Mucosa of descending colon (tissue), 3 donors: ENCODE data around the gene RALGAPA2. TPM values are rescaled to one million over a fixed set of nuclear protein-coding genes. Genes with fewer than 3 reads are reported as not detected.

Experiments
- ATAC-seq: fragments of 200-7000 bp; cut with Tn5 transposase; one replicate; pipeline ENCODE4 v1.9.1; 2020; ENCODE audit warnings: mild to moderate bottlenecking, moderate library complexity
- DNase-seq, 3 donors: peaks; one replicate each; pipeline ENCODE4 v3.0.0-alpha.2; 2020
- H3K36me3 ChIP-seq: fragments of 200-600 bp; one replicate; pipeline ENCODE4 v1.8.0; 2021; ENCODE audit warnings: low read depth, mild to moderate bottlenecking
- H3K4me1 ChIP-seq: fragments of 200-600 bp; one replicate; pipeline ENCODE4 v1.8.0; 2021; ENCODE audit warnings: low read depth, mild to moderate bottlenecking
- H3K4me3 ChIP-seq: fragments of 200-600 bp; one replicate; pipeline ENCODE4 v1.8.0; 2021; ENCODE audit warnings: mild to moderate bottlenecking
- H3K9me3 ChIP-seq: fragments of 200-600 bp; one replicate; pipeline ENCODE4 v1.8.0; 2021; ENCODE audit warnings: mild to moderate bottlenecking
- CTCF ChIP-seq: fragments of 200-600 bp; IDR thresholded peaks from one replicate; pipeline ENCODE4 v1.8.0; 2022; ENCODE audit warnings: antibody characterized with exemption, mild to moderate bottlenecking
- intact Hi-C, 2 donors: fragments of 100-400 bp; cut with DNase I in 1 of 2; cut with micrococcal nuclease in 1 of 2; formaldehyde crosslinking; loops; one replicate each; pipeline versions ENCODE4 v1.11.0 to v1.11.1; 2022; cut with DNase I, micrococcal nuclease
- total RNA-seq, 3 donors: library from RNA; stranded (reverse); fragmentation: NEBNext Ultra II Directional in 2 of 3; extraction: Animal tissue kit (Norgen Biotek cat#: 25700) in 2 of 3; gene quantifications; one replicate each; pipeline versions ENCODE4 v1.2.1 to v1.2.4, GENCODE V29; 2021 to 2023
- donor health status: DM: no; HTN: no; CAD: no; lungs with moderate emphysema.
- donor health status: DM: no; HTN: no; CAD: no.
- donor health status: DM: no; HTN: yes; CAD: no.

RALGAPA2 gene
- total RNA-seq, 3 donors from 2014 or later: 46.3 to 85.9 (median 66.9) TPM

- ATAC-seq (no peak), DNase-seq (no peak)
- H3K4me3 ChIP-seq: no peak overlapping the region
- TF ChIP-seq CTCF: no peak
- no peaks in the 10 kb centered on the region for H3K9me3 ChIP-seq
- H3K4me1 ChIP-seq: peaks cover 5% of the 10 kb centered on the region
- H3K36me3 ChIP-seq: no peaks in the 10 kb centered on the region
- intact Hi-C loops: no loop called here
Measured at GRCh38 chr20:20606881-20607280, 105.6 kb downstream of the RALGAPA2 start.

GRCh38 chr20:20606050-20606449 lies 106.4 kb downstream of the RALGAPA2 start:
- no peak for TF ChIP-seq CTCF
- no peak for DNase-seq
- H3K9me3 ChIP-seq: no peaks in the 10 kb centered on the region
- H3K4me3 ChIP-seq: no peak overlapping the region
- ATAC-seq: no peak
- intact Hi-C loops: no loop called here
- no peaks in the 10 kb centered on the region for H3K36me3 ChIP-seq
- H3K4me1 ChIP-seq: no peaks in the 10 kb centered on the region

GRCh38 chr20:20604907-20605306 lies 107.5 kb downstream of the RALGAPA2 start:
- intact Hi-C loops: no loop called here
- no peak for DNase-seq
- Histone ChIP-seq H3K9me3 (no peaks in the 10 kb centered on the region), H3K4me3 (no peak overlapping the region), H3K4me1 (no peaks in the 10 kb centered on the region), H3K36me3 (no peaks in the 10 kb centered on the region)
- no peak for ATAC-seq
- no peak for TF ChIP-seq CTCF

- no peak for DNase-seq
- no peak for ATAC-seq
- Histone ChIP-seq H3K4me1 (no peaks in the 10 kb centered on the region), H3K9me3 (no peaks in the 10 kb centered on the region), H3K36me3 (no peaks in the 10 kb centered on the region), H3K4me3 (no peak overlapping the region)
- intact Hi-C loops: no loop called here
- no peak for TF ChIP-seq CTCF
Measured at GRCh38 chr20:20604357-20604756, 108.1 kb downstream of the RALGAPA2 start.

GRCh38 chr20:20603339-20603990 lies 109.0 kb downstream of the RALGAPA2 start:
- DNase-seq: no peak
- no peak for TF ChIP-seq CTCF
- ATAC-seq: peak; percentile 44
- intact Hi-C loops: no loop called here
- H3K36me3 ChIP-seq: no peaks in the 10 kb centered on the region
- no peak overlapping the region for H3K4me3 ChIP-seq
- H3K9me3 ChIP-seq: no peaks in the 10 kb centered on the region
- no peaks in the 10 kb centered on the region for H3K4me1 ChIP-seq

GRCh38 chr20:20597966-20598365 lies 114.5 kb downstream of the RALGAPA2 start:
- DNase-seq: no peak
- no peak for ATAC-seq

More at GRCh38 chr20:20597966-20598365, 114.5 kb downstream of the RALGAPA2 start:
- no peaks in the 10 kb centered on the region for H3K4me1 ChIP-seq
- no peak for TF ChIP-seq CTCF
- intact Hi-C loops: no loop called here
- H3K4me3 ChIP-seq: no peak overlapping the region
- no peaks in the 10 kb centered on the region for H3K9me3 ChIP-seq
- H3K36me3 ChIP-seq: no peaks in the 10 kb centered on the region
